H9 (cell line): ENCODE results near the gene KCNJ1. TPM values are rescaled to one million over a fixed set of nuclear protein-coding genes. Genes with fewer than 3 reads are reported as not detected.

Experiments
- DNase-seq: peaks from one replicate; pipeline ENCODE4 v3.0.0-alpha.2; 2017
- H2AFZ ChIP-seq: one replicate; pipeline ENCODE4 v1.6.1; 2013; ENCODE audit warnings: mild to moderate bottlenecking, low read length, control low read depth, moderate library complexity
- H2AK5ac ChIP-seq: 2 replicates; pipeline ENCODE4 v1.6.1; 2013; ENCODE audit warnings: low read length, control low read depth, mixed read lengths; ENCODE audit not compliant: insufficient read length
- H2BK120ac ChIP-seq: one replicate; pipeline ENCODE4 v1.6.1; 2013; ENCODE audit warnings: low read depth, mild to moderate bottlenecking, low read length, control low read depth, inconsistent platforms; ENCODE audit not compliant: poor library complexity, severe bottlenecking
- H2BK12ac ChIP-seq: 2 replicates; pipeline ENCODE4 v1.6.1; 2013; ENCODE audit warnings: low read length, control low read depth, mixed read lengths, low read depth; ENCODE audit not compliant: insufficient read length
- H2BK15ac ChIP-seq: 2 replicates; pipeline ENCODE4 v1.6.1; 2013; ENCODE audit warnings: low read depth, low read length, control low read depth
- H2BK20ac ChIP-seq: one replicate; pipeline ENCODE4 v1.6.1; 2013; ENCODE audit warnings: low read depth, mild to moderate bottlenecking, low read length, control low read depth, inconsistent platforms; ENCODE audit not compliant: poor library complexity, severe bottlenecking
- H2BK5ac ChIP-seq: 2 replicates; pipeline ENCODE4 v1.6.1; 2013; ENCODE audit warnings: low read length, control low read depth, mixed read lengths; ENCODE audit not compliant: insufficient read length
- H3K14ac ChIP-seq: 2 replicates; pipeline ENCODE4 v1.6.1; 2013; ENCODE audit warnings: low read length, control low read depth; ENCODE audit not compliant: insufficient read depth
- H3K18ac ChIP-seq: 2 replicates; pipeline ENCODE4 v1.6.1; 2013; ENCODE audit warnings: low read depth, mild to moderate bottlenecking, mixed read lengths, low read length, control low read depth; ENCODE audit not compliant: insufficient read length
- H3K23ac ChIP-seq: 2 replicates; pipeline ENCODE4 v1.6.1; 2013; ENCODE audit warnings: low read length, control low read depth, mixed read lengths, low read depth; ENCODE audit not compliant: insufficient read length
- H3K23me2 ChIP-seq: 2 replicates; pipeline ENCODE4 v1.6.1; 2013; ENCODE audit warnings: low read depth, mild to moderate bottlenecking, mixed read lengths, low read length, control low read depth; ENCODE audit not compliant: insufficient read length, poor library complexity, severe bottlenecking
- H3K27ac ChIP-seq: 2 replicates; pipeline ENCODE4 v1.5.1; 2013; ENCODE audit warnings: low read length, control low read depth, mixed read lengths, low read depth; ENCODE audit not compliant: insufficient read length
- H3K27me3 ChIP-seq: 2 replicates; pipeline ENCODE4 v1.6.1; 2013; ENCODE audit warnings: low read length, control low read depth, inconsistent platforms; ENCODE audit not compliant: insufficient read depth
- H3K4ac ChIP-seq: 2 replicates; pipeline ENCODE4 v1.6.1; 2013; ENCODE audit warnings: low read depth, mild to moderate bottlenecking, control low read depth, inconsistent platforms, low read length, moderate library complexity
- H3K4me1 ChIP-seq: 2 replicates; pipeline ENCODE4 v1.6.1; 2013; ENCODE audit warnings: low read length, control low read depth, inconsistent platforms; ENCODE audit not compliant: insufficient read depth
- H3K4me2 ChIP-seq: 2 replicates; pipeline ENCODE4 v1.6.1; 2013; ENCODE audit warnings: low read length, control low read depth, mixed read lengths; ENCODE audit not compliant: insufficient read length, insufficient read depth
- H3K56ac ChIP-seq: 2 replicates; pipeline ENCODE4 v1.6.1; 2013; ENCODE audit warnings: low read depth, mild to moderate bottlenecking, mixed read lengths, low read length, control low read depth; ENCODE audit not compliant: insufficient read length
- H3K79me1 ChIP-seq: 2 replicates; pipeline ENCODE4 v1.6.1; 2013; ENCODE audit warnings: low read depth, mild to moderate bottlenecking, moderate library complexity, low read length, control low read depth, inconsistent platforms; ENCODE audit not compliant: insufficient read depth, poor library complexity, severe bottlenecking
- H3K79me2 ChIP-seq: 2 replicates; pipeline ENCODE4 v1.6.1; 2013; ENCODE audit warnings: low read length, control low read depth, inconsistent platforms; ENCODE audit not compliant: insufficient read depth
- H3K9ac ChIP-seq: 2 replicates; pipeline ENCODE4 v1.6.1; 2013; ENCODE audit warnings: low read length, control low read depth, mixed read lengths; ENCODE audit not compliant: insufficient read length; ENCODE audit errors: extremely low read depth
- H3K9me3 ChIP-seq: one replicate; pipeline ENCODE4 v1.6.1; 2013; ENCODE audit warnings: low read depth, low read length, inconsistent platforms; ENCODE audit not compliant: control insufficient read depth
- H3T11ph ChIP-seq: one replicate; pipeline ENCODE4 v1.6.1; 2013; ENCODE audit warnings: mild to moderate bottlenecking, low read length, control low read depth, inconsistent platforms
- H4K20me1 ChIP-seq: one replicate; pipeline ENCODE4 v1.6.1; 2013; ENCODE audit not compliant: control insufficient read depth, insufficient read length, insufficient read depth
- H4K5ac ChIP-seq: 2 replicates; pipeline ENCODE4 v1.6.1; 2013; ENCODE audit warnings: low read depth, mild to moderate bottlenecking, mixed read lengths, low read length, control low read depth; ENCODE audit not compliant: insufficient read length
- H4K8ac ChIP-seq: replicated peaks from 2 replicates; pipeline ENCODE4 v1.6.1; 2013; ENCODE audit warnings: low read length, control low read depth, mixed read lengths, low read depth; ENCODE audit not compliant: insufficient read length
- H4K91ac ChIP-seq: 2 replicates; pipeline ENCODE4 v1.6.1; 2013; ENCODE audit warnings: low read depth, mild to moderate bottlenecking, moderate library complexity, mixed read lengths, low read length, control low read depth; ENCODE audit not compliant: insufficient read length
- H3K27ac Mint-ChIP-seq, 3 experiments: 2 replicates in 2 of 3; 3 replicates in 1 of 3; pipeline ENCODE4 v1.8.0; 2020 to 2021; ENCODE audit warnings: mixed read lengths in 3 of 3, mild to moderate bottlenecking in 1 of 3, moderate library complexity in 1 of 3
- H3K27me3 Mint-ChIP-seq: 2 replicates; pipeline ENCODE4 v1.8.0; 2021; ENCODE audit warnings: low read depth, mild to moderate bottlenecking, moderate library complexity, mixed read lengths
- H3K36me3 Mint-ChIP-seq, 3 experiments: 2 replicates in 2 of 3; 3 replicates in 1 of 3; pipeline ENCODE4 v1.8.0; 2020 to 2021; ENCODE audit warnings: low read depth in 3 of 3, mixed read lengths in 3 of 3; ENCODE audit not compliant: insufficient read depth in 1 of 3
- H3K4me1 Mint-ChIP-seq, 2 experiments: 2 replicates each; pipeline ENCODE4 v1.8.0; 2020; ENCODE audit warnings: mixed read lengths in 2 of 2
- H3K4me3 Mint-ChIP-seq, 2 experiments: 2 replicates in 1 of 2; 3 replicates in 1 of 2; pipeline ENCODE4 v1.8.0; 2020 to 2021; ENCODE audit warnings: mild to moderate bottlenecking in 2 of 2, mixed read lengths in 2 of 2, moderate library complexity in 1 of 2
- H3K9me3 Mint-ChIP-seq, 2 experiments: 2 replicates in 1 of 2; 3 replicates in 1 of 2; pipeline ENCODE4 v1.8.0; 2020; ENCODE audit warnings: mild to moderate bottlenecking in 2 of 2, mixed read lengths in 2 of 2, moderate library complexity in 1 of 2
- CTCF ChIP-seq: fragments of 200-600 bp; sonication (generic); conservative IDR thresholded peaks from 3 replicates; pipeline ENCODE4 v1.8.0; 2021; ENCODE audit warnings: antibody characterized with exemption, mild to moderate bottlenecking
- WGBS: extraction: QIAGEN DNeasy Blood & Tissue Kit; methylation state at CpG from one replicate; pipeline ENCODE4 v1.1.7; 2013; ENCODE audit warnings: missing lambda C conversion rate, low lambda C conversion rate, mixed read lengths; ENCODE audit not compliant: insufficient read length; ENCODE audit errors: extremely low coverage; 5-methylcytosine and 5-hydroxymethylcytosine counted together
- total RNA-seq: library from RNA; stranded (reverse); gene quantifications from 2 replicates; pipeline ENCODE4 v1.2.1, GENCODE V29; 2021

KCNJ1 gene
- total RNA-seq, 1 experiment from 2014 or later = not detected

- Histone ChIP-seq H3K4me1 (no peaks in the 10 kb centered on the region), H3K23ac (no peak overlapping the region), H2AFZ (no peak overlapping the region), H2BK5ac (no peak overlapping the region), H3T11ph (no peak overlapping the region), H2BK120ac (no peak overlapping the region), H4K91ac (no peak overlapping the region), H3K79me1 (no peaks in the 10 kb centered on the region), H3K4ac (no peak overlapping the region), H4K20me1 (no peaks in the 10 kb centered on the region), H4K5ac (no peak overlapping the region), H3K27me3 (no peaks in the 10 kb centered on the region), H3K4me2 (no peak overlapping the region), H2AK5ac (no peak overlapping the region), H3K14ac (no peak overlapping the region), H3K9ac (no peak overlapping the region), H2BK20ac (no peak overlapping the region), H3K79me2 (no peaks in the 10 kb centered on the region), H3K23me2 (no peaks in the 10 kb centered on the region), H4K8ac (no peak overlapping the region), H3K18ac (no peak overlapping the region), H3K56ac (no peak overlapping the region), H2BK15ac (no peak overlapping the region), H3K27ac (no peak overlapping the region), H3K9me3 (no peaks in the 10 kb centered on the region), H2BK12ac (no peak overlapping the region)
- no peak overlapping the region for H3K27ac Mint-ChIP-seq
- no peak overlapping the region for H3K4me3 Mint-ChIP-seq
- peaks cover 6% of the 10 kb centered on the region; the same call in 1 of the 2 replicates for H3K27me3 Mint-ChIP-seq
- WGBS = no CpG with 5 or more reads among the region's 5 CpGs
- no peaks in the 10 kb centered on the region for H3K36me3 Mint-ChIP-seq
- TF ChIP-seq CTCF = no peak
- no peaks in the 10 kb centered on the region; a peak in 1 of 5 replicates for H3K9me3 Mint-ChIP-seq
- peaks cover 20 to 21% of the 10 kb centered on the region in 2 experiments for H3K4me1 Mint-ChIP-seq
- no peak for DNase-seq
Observed at GRCh38 chr11:128804481-128804880, 62.6 kb downstream of the KCNJ1 start.
